GM23338 (cell line): ENCODE results near the gene FAM156B.
"Not testable (repeated sequence)": the region's sequence is repeated elsewhere in the genome, so short reads cannot be mapped to it uniquely, and the experiment has no call there.

Experiments
- CREB1 ChIP-seq: fragments of 250-450 bp; sonication (Bioruptor Pico); IDR thresholded peaks from 2 replicates; pipeline ENCODE4 v1.5.0; 2020; ENCODE audit warnings: low read depth, mild to moderate bottlenecking, moderate library complexity
- CTCF ChIP-seq, 2 experiments: fragments of 200-600 bp in 1 of 2; sonication (generic) in 1 of 2; conservative IDR thresholded peaks; 2 replicates each; pipeline versions ENCODE4 v1.5.1 to v1.6.1; 2016 to 2017; ENCODE audit warnings: antibody characterized with exemption in 2 of 2, low read depth in 2 of 2, mild to moderate bottlenecking in 2 of 2, moderate library complexity in 1 of 2
- EZH2 ChIP-seq: fragments of 200-600 bp; sonication (generic); IDR thresholded peaks from one replicate; pipeline ENCODE4 v1.8.0; 2017; ENCODE audit warnings: antibody characterized with exemption, mild to moderate bottlenecking, low read depth; ENCODE audit not compliant: unreplicated experiment
- EZH2phosphoT487 ChIP-seq: fragments of 200-600 bp; sonication (generic); IDR thresholded peaks from one replicate; pipeline ENCODE4 v1.8.1; 2018; ENCODE audit warnings: antibody characterized with exemption; ENCODE audit not compliant: unreplicated experiment
- JUNB ChIP-seq: IDR thresholded peaks from one replicate; pipeline ENCODE4 v1.6.1; 2016; ENCODE audit warnings: antibody characterized with exemption; ENCODE audit not compliant: unreplicated experiment
- NANOG ChIP-seq: IDR thresholded peaks from 2 replicates; pipeline ENCODE4 v1.6.1; 2016; ENCODE audit warnings: antibody characterized with exemption, borderline replicate concordance
- POLR2AphosphoS5 ChIP-seq: IDR thresholded peaks from 2 replicates; pipeline ENCODE4 v1.6.1; 2016; ENCODE audit warnings: antibody characterized with exemption, low read depth
- TF ChIP-seq, protein P1 (sequence below): IDR thresholded peaks from one replicate; pipeline ENCODE4 v1.6.1; 2018; ENCODE audit warnings: antibody characterized with exemption; ENCODE audit not compliant: unreplicated experiment
- TF ChIP-seq, protein P2 (sequence below): IDR thresholded peaks from 2 replicates; pipeline ENCODE4 v1.6.1; 2016; ENCODE audit warnings: antibody characterized with exemption

DNA sequence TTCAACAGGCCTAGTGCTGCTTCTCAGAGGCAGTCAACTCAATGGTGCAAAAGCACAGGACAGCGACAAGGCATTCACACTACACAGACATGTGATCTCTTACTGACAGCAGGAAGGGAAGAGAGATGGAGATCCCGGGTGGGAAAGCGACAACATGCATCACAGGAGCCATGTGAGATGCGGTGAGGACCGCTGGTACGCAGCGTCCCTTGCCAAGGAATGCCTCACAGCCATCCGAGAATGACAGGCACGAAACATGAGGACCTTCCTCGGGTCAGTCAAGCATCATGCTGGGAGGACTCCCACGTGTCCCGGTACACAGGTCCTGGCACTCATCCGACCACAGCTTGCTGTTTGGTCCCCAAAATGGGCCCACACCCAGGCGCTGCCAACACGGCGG is 50.4 kb downstream of the FAM156B start:
- TF ChIP-seq CTCF (conservative IDR thresholded peaks at IDR 0.05; ENCODE audit: low read depth in 2 of 2); EZH2; POLR2AphosphoS5; NANOG; EZH2phosphoT487; JUNB; CREB1 (CRISPR knock-in tag): not testable (repeated sequence)
- TF ChIP-seq, protein P1, sequence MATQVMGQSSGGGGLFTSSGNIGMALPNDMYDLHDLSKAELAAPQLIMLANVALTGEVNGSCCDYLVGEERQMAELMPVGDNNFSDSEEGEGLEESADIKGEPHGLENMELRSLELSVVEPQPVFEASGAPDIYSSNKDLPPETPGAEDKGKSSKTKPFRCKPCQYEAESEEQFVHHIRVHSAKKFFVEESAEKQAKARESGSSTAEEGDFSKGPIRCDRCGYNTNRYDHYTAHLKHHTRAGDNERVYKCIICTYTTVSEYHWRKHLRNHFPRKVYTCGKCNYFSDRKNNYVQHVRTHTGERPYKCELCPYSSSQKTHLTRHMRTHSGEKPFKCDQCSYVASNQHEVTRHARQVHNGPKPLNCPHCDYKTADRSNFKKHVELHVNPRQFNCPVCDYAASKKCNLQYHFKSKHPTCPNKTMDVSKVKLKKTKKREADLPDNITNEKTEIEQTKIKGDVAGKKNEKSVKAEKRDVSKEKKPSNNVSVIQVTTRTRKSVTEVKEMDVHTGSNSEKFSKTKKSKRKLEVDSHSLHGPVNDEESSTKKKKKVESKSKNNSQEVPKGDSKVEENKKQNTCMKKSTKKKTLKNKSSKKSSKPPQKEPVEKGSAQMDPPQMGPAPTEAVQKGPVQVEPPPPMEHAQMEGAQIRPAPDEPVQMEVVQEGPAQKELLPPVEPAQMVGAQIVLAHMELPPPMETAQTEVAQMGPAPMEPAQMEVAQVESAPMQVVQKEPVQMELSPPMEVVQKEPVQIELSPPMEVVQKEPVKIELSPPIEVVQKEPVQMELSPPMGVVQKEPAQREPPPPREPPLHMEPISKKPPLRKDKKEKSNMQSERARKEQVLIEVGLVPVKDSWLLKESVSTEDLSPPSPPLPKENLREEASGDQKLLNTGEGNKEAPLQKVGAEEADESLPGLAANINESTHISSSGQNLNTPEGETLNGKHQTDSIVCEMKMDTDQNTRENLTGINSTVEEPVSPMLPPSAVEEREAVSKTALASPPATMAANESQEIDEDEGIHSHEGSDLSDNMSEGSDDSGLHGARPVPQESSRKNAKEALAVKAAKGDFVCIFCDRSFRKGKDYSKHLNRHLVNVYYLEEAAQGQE, result not testable (repeated sequence)
- TF ChIP-seq, protein P2, sequence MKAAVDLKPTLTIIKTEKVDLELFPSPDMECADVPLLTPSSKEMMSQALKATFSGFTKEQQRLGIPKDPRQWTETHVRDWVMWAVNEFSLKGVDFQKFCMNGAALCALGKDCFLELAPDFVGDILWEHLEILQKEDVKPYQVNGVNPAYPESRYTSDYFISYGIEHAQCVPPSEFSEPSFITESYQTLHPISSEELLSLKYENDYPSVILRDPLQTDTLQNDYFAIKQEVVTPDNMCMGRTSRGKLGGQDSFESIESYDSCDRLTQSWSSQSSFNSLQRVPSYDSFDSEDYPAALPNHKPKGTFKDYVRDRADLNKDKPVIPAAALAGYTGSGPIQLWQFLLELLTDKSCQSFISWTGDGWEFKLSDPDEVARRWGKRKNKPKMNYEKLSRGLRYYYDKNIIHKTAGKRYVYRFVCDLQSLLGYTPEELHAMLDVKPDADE, result not testable (repeated sequence)
